ENCODE measurements around the gene KLHDC9. TPM values are rescaled to one million over a fixed set of nuclear protein-coding genes. Genes with fewer than 3 reads are reported as not detected.

Gene KLHDC9
- 10.7 TPM for total RNA-seq

DNA sequence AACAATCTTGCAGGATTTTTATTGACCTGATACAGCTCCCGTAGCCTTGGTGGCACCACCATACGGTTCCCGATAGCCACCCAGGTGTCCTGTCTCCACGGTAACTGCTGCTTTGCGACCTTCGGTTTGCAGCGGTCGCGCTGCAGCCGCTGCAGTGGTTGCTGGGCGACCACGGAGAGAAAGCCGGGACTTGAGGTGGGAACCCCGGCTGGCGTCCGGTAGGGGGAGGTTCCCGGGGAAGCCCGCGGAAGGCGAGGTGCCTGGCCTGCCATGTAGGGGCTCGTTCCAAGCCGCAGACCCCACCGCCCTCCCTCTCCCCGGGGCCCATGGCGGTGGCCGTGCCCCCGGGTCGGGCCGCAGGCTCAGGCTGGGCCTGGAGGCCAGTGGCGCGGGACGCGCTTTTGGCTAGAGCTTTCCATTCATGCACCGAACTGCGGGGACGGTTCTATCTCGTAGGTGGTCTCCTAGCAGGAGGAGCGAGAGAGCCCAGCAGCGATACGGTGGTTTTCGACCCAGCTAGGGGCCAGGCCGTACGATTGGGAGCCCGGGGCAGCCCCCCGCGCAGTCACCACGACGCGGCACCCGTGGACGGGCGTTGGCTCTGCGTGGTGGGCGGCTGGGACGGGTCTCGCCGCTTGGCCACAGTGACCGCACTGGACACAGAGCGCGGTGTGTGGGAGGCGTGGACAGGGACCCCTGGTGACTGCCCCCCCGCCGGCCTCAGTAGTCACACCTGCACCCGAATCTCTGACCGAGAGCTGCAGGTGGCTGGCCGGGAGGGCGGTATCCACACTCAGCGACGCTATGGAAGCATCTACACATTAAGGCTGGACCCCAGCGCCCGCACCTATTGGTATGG lies at the start of gene KLHDC9:
TSS of gene KLHDC9 (plus strand) at position 152 of the 859 bp plus-strand sequence. CDS start at position 327, 175 bp downstream.

GRCh38 chr1:161069731-161070270 lies 28.4 kb upstream of the KLHDC9 start, which contains the start of gene ARHGAP30:
Gene ARHGAP30, minus strand, starts transcription at chr1:161069891. Its CDS starts 267 bp downstream, at chr1:161069624.

GRCh38 chr1:161089251-161089924 lies 8.8 kb upstream of the KLHDC9 start, which contains the start of gene NECTIN4:
Gene NECTIN4, minus strand, starts transcription at chr1:161089558. Its CDS starts 262 bp downstream, at chr1:161089296.

DNA sequence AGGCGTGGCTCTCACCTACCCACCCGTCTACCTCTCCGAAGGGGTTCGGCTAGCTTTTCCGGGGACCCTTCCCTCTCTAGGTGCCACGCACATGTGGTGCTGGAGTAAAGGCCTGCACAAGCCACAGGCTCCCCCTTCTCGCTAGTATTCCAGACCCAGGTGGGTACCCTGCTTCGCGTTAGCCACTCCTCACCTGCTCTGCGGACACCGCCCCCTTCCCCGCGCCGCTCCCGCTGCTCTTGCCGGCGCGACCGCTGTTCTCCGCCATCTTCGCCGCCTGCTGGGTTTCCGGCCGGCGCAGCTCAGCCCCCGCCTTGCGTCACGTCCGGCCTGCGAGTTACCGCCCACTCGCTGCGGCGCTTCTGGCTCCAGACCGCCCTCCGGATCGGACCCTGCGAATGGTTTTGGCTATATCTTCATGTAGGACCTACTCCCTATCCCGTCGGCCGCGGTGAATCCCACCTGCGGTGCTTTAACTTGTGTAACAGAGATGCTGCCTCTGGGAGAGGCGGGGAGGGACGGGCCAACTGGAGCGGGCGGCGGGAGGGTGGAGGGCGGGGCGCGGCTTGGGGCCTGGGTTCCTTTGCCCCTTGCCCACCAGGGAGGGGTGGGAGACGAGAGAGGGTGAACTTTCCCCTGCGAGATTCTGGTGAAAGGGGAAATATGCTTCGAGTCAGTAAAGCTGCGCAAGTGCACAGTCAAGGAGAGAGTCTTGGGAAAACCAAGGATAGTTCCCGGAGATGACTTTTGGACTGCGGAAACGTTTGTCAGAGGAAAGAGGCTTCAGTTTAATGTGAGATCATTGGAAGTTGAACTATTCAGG lies 19.8 kb downstream of the KLHDC9 start, which contains the start of the genes NIT1 and PFDN2:
TSS of gene NIT1 (plus strand) at position 347 of the 823 bp plus-strand sequence. CDS start at position 419, 72 bp downstream.
TSS of gene PFDN2 (minus strand) at position 279 of the 823 bp plus-strand sequence. CDS start at position 268, 11 bp downstream.

DNA sequence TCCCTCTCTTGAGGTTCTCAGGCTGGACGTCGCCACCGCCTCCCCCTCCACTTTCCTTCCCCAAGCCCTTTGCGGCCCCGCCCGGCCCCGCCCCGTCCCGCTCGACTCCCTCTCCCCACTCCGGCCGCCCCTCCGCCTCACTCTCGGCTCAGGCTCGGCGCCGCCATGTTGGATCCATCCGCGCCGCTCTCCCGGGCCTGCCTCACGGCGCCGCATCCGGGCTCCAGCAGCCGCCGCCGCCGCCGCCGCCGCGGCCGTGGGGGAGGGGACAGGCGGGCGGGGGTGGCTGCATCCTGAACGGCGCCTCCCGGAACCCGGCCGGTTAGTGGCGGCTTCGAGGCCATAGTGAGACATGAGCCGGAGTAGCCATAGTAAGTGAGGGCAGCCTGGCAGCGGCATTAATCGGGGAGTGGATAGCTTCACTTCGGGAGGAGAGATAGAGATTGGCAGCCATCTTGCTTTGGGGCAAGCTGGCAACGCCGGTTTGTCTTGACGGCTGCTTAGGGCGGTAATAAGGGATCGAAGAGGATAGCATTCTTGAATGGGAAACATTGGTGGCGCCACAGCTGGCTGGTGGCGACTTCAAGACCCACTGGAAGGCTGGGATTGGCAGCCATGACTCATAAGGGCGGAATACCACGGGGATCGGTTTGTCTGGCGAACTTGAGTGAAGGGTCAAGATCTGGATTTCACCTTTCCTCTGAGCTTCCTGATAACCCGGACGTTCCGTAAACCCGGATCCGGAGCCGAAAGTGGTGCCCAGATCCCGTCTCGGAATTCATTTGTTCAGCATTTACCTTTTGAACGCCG lies 34.5 kb downstream of the KLHDC9 start, which contains the start of gene DEDD:
TSS of gene DEDD (minus strand) at position 258 of the 810 bp plus-strand sequence. CDS start 8,205 bp downstream, outside the sequence.

Small RNA genes lying within 50 kb of the gene (small RNA-seq; reads per million reads assigned to genes)
- not detected for gene RF01225 (ENCODE audit: low replicate concordance)

Other genes with a start within 250 kb of the KLHDC9 start
- gene CD244, start 235.5 kb upstream of the KLHDC9 start, total RNA-seq, result 0.93 TPM
- 3.2 TPM for gene ITLN1, start 213.2 kb upstream of the KLHDC9 start, total RNA-seq
- not detected for gene ITLN2, start 143.6 kb upstream of the KLHDC9 start, total RNA-seq
- gene F11R, start 77.2 kb upstream of the KLHDC9 start, total RNA-seq, result 96.5 TPM
- 56.5 TPM for gene TSTD1, start 59.4 kb upstream of the KLHDC9 start, total RNA-seq
- 63.2 TPM for gene USF1, start 52.4 kb upstream of the KLHDC9 start, total RNA-seq
- gene ARHGAP30, start 28.5 kb upstream of the KLHDC9 start, total RNA-seq, result 5.5 TPM
- 6.3 TPM for gene NECTIN4, start 8.8 kb upstream of the KLHDC9 start, total RNA-seq
- 16.2 TPM for gene PFDN2, start 19.7 kb downstream of the KLHDC9 start, total RNA-seq
- gene NIT1, start 19.7 kb downstream of the KLHDC9 start, total RNA-seq, result 43.4 TPM
- 22.9 TPM for gene DEDD, start 34.3 kb downstream of the KLHDC9 start, total RNA-seq
- 58.5 TPM for gene UFC1, start 55.6 kb downstream of the KLHDC9 start, total RNA-seq
- 27.8 TPM for gene USP21, start 61.1 kb downstream of the KLHDC9 start, total RNA-seq
- 26.1 TPM for gene PPOX, start 68.1 kb downstream of the KLHDC9 start, total RNA-seq
- gene B4GALT3, start 79.1 kb downstream of the KLHDC9 start, total RNA-seq, result 40.8 TPM
- 1.3 TPM for gene ADAMTS4, start 100.7 kb downstream of the KLHDC9 start, total RNA-seq
- 161 TPM for gene NDUFS2, start 104.0 kb downstream of the KLHDC9 start, total RNA-seq
- 21.9 TPM for gene FCER1G, start 116.9 kb downstream of the KLHDC9 start, total RNA-seq
- gene APOA2, start 125.3 kb downstream of the KLHDC9 start, total RNA-seq, result 0.70 TPM
- gene TOMM40L, start 127.7 kb downstream of the KLHDC9 start, total RNA-seq, result 13.1 TPM
- gene NR1I3, start 139.8 kb downstream of the KLHDC9 start, total RNA-seq, result 0.23 TPM
- gene PCP4L1, start 160.4 kb downstream of the KLHDC9 start, total RNA-seq, result 1.3 TPM
- gene MPZ, start 211.6 kb downstream of the KLHDC9 start, total RNA-seq, result 8.2 TPM
- gene SDHC, start 216.0 kb downstream of the KLHDC9 start, total RNA-seq, result 104 TPM